IPS-18c (cell line): ENCODE measurements around the gene SCAMP1.

ENCODE experiments used
- H3K4me3 ChIP-seq: 2 replicates; pipeline ENCODE4 v1.7.0; 2013; ENCODE audit warnings: low read depth, mild to moderate bottlenecking, low read length, moderate library complexity; ENCODE audit not compliant: insufficient read depth
- H3K9me3 ChIP-seq: one replicate; pipeline ENCODE4 v1.6.1; 2013; ENCODE audit warnings: mild to moderate bottlenecking, low read length, moderate library complexity; ENCODE audit not compliant: control insufficient read depth, insufficient read depth

SCAMP1 gene

GRCh38 chr5:78471896-78472295 lies 111.5 kb downstream of the SCAMP1 start:
- Histone ChIP-seq H3K4me3 (no peak overlapping the region), H3K9me3 (no peaks in the 10 kb centered on the region)

GRCh38 chr5:78472469-78473106 lies 112.2 kb downstream of the SCAMP1 start:
- H3K4me3 ChIP-seq, result no peak overlapping the region
- H3K9me3 ChIP-seq, result no peaks in the 10 kb centered on the region

GRCh38 chr5:78473751-78474150 lies 113.3 kb downstream of the SCAMP1 start:
- H3K4me3 ChIP-seq, result no peak overlapping the region

GRCh38 chr5:78475370-78475769 lies 115.0 kb downstream of the SCAMP1 start:
- H3K9me3 ChIP-seq, result no peaks in the 10 kb centered on the region
- H3K4me3 ChIP-seq, result no peak overlapping the region

More at GRCh38 chr5:78473751-78474150, 113.3 kb downstream of the SCAMP1 start:
- no peaks in the 10 kb centered on the region for H3K9me3 ChIP-seq

- Histone ChIP-seq H3K4me3 (no peak overlapping the region), H3K9me3 (no peaks in the 10 kb centered on the region)
These were observed 116.4 kb downstream of the SCAMP1 start for GRCh38 chr5:78476795-78477194.

GRCh38 chr5:78482948-78483347 lies 122.5 kb downstream of the SCAMP1 start:
- no peak overlapping the region for H3K4me3 ChIP-seq
- H3K9me3 ChIP-seq, result no peaks in the 10 kb centered on the region

GRCh38 chr5:78483809-78484521 lies 123.5 kb downstream of the SCAMP1 start:
- Histone ChIP-seq H3K9me3 (no peaks in the 10 kb centered on the region), H3K4me3 (no peak overlapping the region)

- H3K4me3 ChIP-seq, result no peak overlapping the region
- H3K9me3 ChIP-seq, result no peaks in the 10 kb centered on the region
These were observed 125.8 kb downstream of the SCAMP1 start for GRCh38 chr5:78486218-78486617.

GRCh38 chr5:78487846-78488245 lies 127.4 kb downstream of the SCAMP1 start:
- H3K4me3 ChIP-seq, result no peak overlapping the region
- H3K9me3 ChIP-seq, result no peaks in the 10 kb centered on the region

GRCh38 chr5:78490709-78491485 lies 130.5 kb downstream of the SCAMP1 start:
- Histone ChIP-seq H3K4me3 (no peak overlapping the region), H3K9me3 (no peaks in the 10 kb centered on the region)

GRCh38 chr5:78492224-78492623 lies 131.8 kb downstream of the SCAMP1 start:
- Histone ChIP-seq H3K9me3 (no peaks in the 10 kb centered on the region), H3K4me3 (no peak overlapping the region)

GRCh38 chr5:78492650-78493049 lies 132.2 kb downstream of the SCAMP1 start:
- H3K4me3 ChIP-seq, result no peak overlapping the region
- H3K9me3 ChIP-seq, result no peaks in the 10 kb centered on the region

GRCh38 chr5:78495800-78496199 lies 135.4 kb downstream of the SCAMP1 start:
- no peaks in the 10 kb centered on the region for H3K9me3 ChIP-seq
- H3K4me3 ChIP-seq, result no peak overlapping the region

- no peaks in the 10 kb centered on the region for H3K9me3 ChIP-seq
- H3K4me3 ChIP-seq, result no peak overlapping the region
These were observed 136.0 kb downstream of the SCAMP1 start for GRCh38 chr5:78496373-78496772.

GRCh38 chr5:78497573-78498533 lies 137.4 kb downstream of the SCAMP1 start:
- H3K9me3 ChIP-seq, result no peaks in the 10 kb centered on the region
- no peak overlapping the region for H3K4me3 ChIP-seq

GRCh38 chr5:78499485-78499884 lies 139.1 kb downstream of the SCAMP1 start:
- H3K9me3 ChIP-seq, result no peaks in the 10 kb centered on the region

GRCh38 chr5:78500028-78500427 lies 139.6 kb downstream of the SCAMP1 start:
- H3K9me3 ChIP-seq, result no peaks in the 10 kb centered on the region

More at GRCh38 chr5:78499485-78499884, 139.1 kb downstream of the SCAMP1 start:
- no peak overlapping the region for H3K4me3 ChIP-seq

More at GRCh38 chr5:78500028-78500427, 139.6 kb downstream of the SCAMP1 start:
- H3K4me3 ChIP-seq, result no peak overlapping the region
